DND-41 (cell line): ENCODE measurements around the gene TAF11L5.
"Not testable (repeated sequence)": the region's sequence is repeated elsewhere in the genome, so short reads cannot be mapped to it uniquely, and the experiment has no call there.

Experiments
- ATAC-seq: fragments of 200-7000 bp; cut with Tn5 transposase; 3 replicates; pipeline ENCODE4 v1.9.1; 2021; ENCODE audit warnings: low read depth; ENCODE audit not compliant: insufficient read depth
- DNase-seq: peaks from one replicate; pipeline ENCODE4 v3.0.0-alpha.2; 2020
- H2AFZ ChIP-seq: 2 replicates; pipeline ENCODE4 v1.6.0; 2012; ENCODE audit warnings: low read depth, low read length
- H3K27ac ChIP-seq: 2 replicates; pipeline ENCODE4 v1.5.1; 2012; ENCODE audit warnings: low read length, inconsistent platforms
- H3K27me3 ChIP-seq: fragments of 200-600 bp; sonication (generic); 2 replicates; pipeline ENCODE4 v1.6.0; 2012; ENCODE audit warnings: low read length, mild to moderate bottlenecking, inconsistent platforms; ENCODE audit not compliant: insufficient read depth, poor library complexity
- H3K36me3 ChIP-seq: 2 replicates; pipeline ENCODE4 v1.5.1; 2012; ENCODE audit warnings: low read length, inconsistent platforms; ENCODE audit not compliant: insufficient read depth
- H3K4me1 ChIP-seq: 2 replicates; pipeline ENCODE4 v1.5.1; 2012; ENCODE audit warnings: mild to moderate bottlenecking, low read length; ENCODE audit not compliant: insufficient read depth
- H3K4me2 ChIP-seq: 2 replicates; pipeline ENCODE4 v1.6.0; 2012; ENCODE audit warnings: mild to moderate bottlenecking, moderate library complexity, low read length, inconsistent platforms; ENCODE audit not compliant: insufficient read depth
- H3K4me3 ChIP-seq, 2 experiments: fragments of 200-600 bp in 1 of 2; shearing (Covaris generic) in 1 of 2; 2 replicates each; pipeline ENCODE4 v1.5.1; 2012 to 2016; ENCODE audit warnings: inconsistent platforms in 2 of 2, low read length in 2 of 2, mild to moderate bottlenecking in 2 of 2, low read depth in 1 of 2, moderate library complexity in 1 of 2
- H3K79me2 ChIP-seq: 2 replicates; pipeline ENCODE4 v1.6.0; 2012; ENCODE audit warnings: low read length, inconsistent platforms; ENCODE audit not compliant: insufficient read depth
- H3K9ac ChIP-seq: 2 replicates; pipeline ENCODE4 v1.6.0; 2012; ENCODE audit warnings: low read depth, mild to moderate bottlenecking, inconsistent platforms, low read length, moderate library complexity
- H3K9me3 ChIP-seq: 2 replicates; pipeline ENCODE4 v1.5.1; 2012; ENCODE audit warnings: low read length, moderate library complexity, mild to moderate bottlenecking, inconsistent platforms; ENCODE audit not compliant: insufficient read depth, severe bottlenecking
- H4K20me1 ChIP-seq: 2 replicates; pipeline ENCODE4 v1.6.0; 2012; ENCODE audit warnings: low read length; ENCODE audit not compliant: insufficient read depth
- CTCF ChIP-seq: IDR thresholded peaks from 2 replicates; pipeline ENCODE4 v1.5.1; 2012; ENCODE audit warnings: borderline replicate concordance, low read length, moderate library complexity, mild to moderate bottlenecking; ENCODE audit not compliant: poor library complexity, severe bottlenecking; ENCODE audit errors: extremely low read depth
- EZH2 ChIP-seq: IDR thresholded peaks from 3 replicates; pipeline ENCODE4 v1.6.1; 2012; ENCODE audit warnings: borderline replicate concordance, low read depth, mild to moderate bottlenecking, moderate library complexity, low read length, inconsistent platforms; ENCODE audit not compliant: severe bottlenecking

Gene TAF11L5

GRCh38 chr5:17524935-17525334 is at the start of gene TAF11L5:
Gene TAF11L5 (plus strand): TSS chr5:17525235.
- not testable (repeated sequence) for H3K4me1 ChIP-seq, H2AFZ ChIP-seq, H3K79me2 ChIP-seq, H3K27me3 ChIP-seq, H3K27ac ChIP-seq, H3K36me3 ChIP-seq, H4K20me1 ChIP-seq, H3K4me3 ChIP-seq, ATAC-seq, H3K4me2 ChIP-seq, DNase-seq, H3K9ac ChIP-seq, H3K9me3 ChIP-seq

- H4K20me1 ChIP-seq = no peaks in the 10 kb centered on the region
- H3K4me2 ChIP-seq = no peak overlapping the region
- H2AFZ ChIP-seq = no peak overlapping the region
- no peak for TF ChIP-seq CTCF
- no peak for TF ChIP-seq EZH2
- H3K79me2 ChIP-seq = no peaks in the 10 kb centered on the region
- no peaks in the 10 kb centered on the region for H3K4me1 ChIP-seq
- H3K27ac ChIP-seq = no peak overlapping the region
- H3K4me3 ChIP-seq = no peak overlapping the region
- no peaks in the 10 kb centered on the region for H3K9me3 ChIP-seq
- H3K36me3 ChIP-seq = no peaks in the 10 kb centered on the region
- DNase-seq (no peak), ATAC-seq (no peak)
- H3K9ac ChIP-seq = no peak overlapping the region
- no peaks in the 10 kb centered on the region for H3K27me3 ChIP-seq
Observed at GRCh38 chr5:17477043-17477442, 48.0 kb upstream of the TAF11L5 start.

- Histone ChIP-seq H3K27me3 (no peaks in the 10 kb centered on the region), H3K4me1 (no peaks in the 10 kb centered on the region), H3K27ac (no peak overlapping the region), H3K4me3 (no peak overlapping the region), H4K20me1 (no peaks in the 10 kb centered on the region), H3K9me3 (no peaks in the 10 kb centered on the region), H3K79me2 (no peaks in the 10 kb centered on the region), H2AFZ (no peak overlapping the region), H3K4me2 (no peak overlapping the region), H3K36me3 (no peaks in the 10 kb centered on the region), H3K9ac (no peak overlapping the region)
- ATAC-seq (no peak), DNase-seq (no peak)
- TF ChIP-seq CTCF = no peak
- no peak for TF ChIP-seq EZH2
Observed at GRCh38 chr5:17477573-17478265, 47.3 kb upstream of the TAF11L5 start.

DNA sequence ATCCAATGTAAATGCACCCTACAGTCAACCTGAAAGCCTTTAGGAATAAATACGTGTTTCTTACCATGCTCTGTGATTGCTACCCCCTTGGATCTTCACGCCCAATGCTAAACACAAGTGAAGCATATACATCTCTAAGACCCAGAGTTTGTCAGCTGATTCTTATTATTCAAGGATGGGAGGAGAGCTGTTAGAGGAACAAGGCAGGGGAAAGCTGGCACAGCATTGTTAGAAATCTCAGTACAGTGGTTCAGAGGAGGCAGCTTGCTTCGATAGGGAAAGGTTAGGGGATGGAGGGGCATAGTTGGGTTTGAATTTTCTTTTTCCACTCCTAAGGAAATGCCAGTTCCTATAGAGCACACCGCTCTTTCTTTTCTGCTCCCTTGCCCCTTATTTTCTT is 43.7 kb upstream of the TAF11L5 start:
- no peak overlapping the region for H3K4me2 ChIP-seq
- no peak overlapping the region for H3K27ac ChIP-seq
- no peaks in the 10 kb centered on the region for H4K20me1 ChIP-seq
- H2AFZ ChIP-seq = no peak overlapping the region
- DNase-seq (no peak), ATAC-seq (no peak)
- no peak for TF ChIP-seq CTCF
- no peak for TF ChIP-seq EZH2
- H3K27me3 ChIP-seq = no peaks in the 10 kb centered on the region
- H3K9me3 ChIP-seq = no peaks in the 10 kb centered on the region
- H3K36me3 ChIP-seq = no peaks in the 10 kb centered on the region
- H3K9ac ChIP-seq = no peak overlapping the region
- H3K4me1 ChIP-seq = no peaks in the 10 kb centered on the region
- no peaks in the 10 kb centered on the region for H3K79me2 ChIP-seq
- H3K4me3 ChIP-seq = no peak overlapping the region
